Measurements from ENCODE around the gene CNOT11. TPM values are rescaled to one million over a fixed set of nuclear protein-coding genes. Genes with fewer than 3 reads are reported as not detected.

The CNOT11 gene
- total and polyA plus RNA-seq, 2 experiments from 2014 or later: 22.6 to 33.3 TPM

DNA sequence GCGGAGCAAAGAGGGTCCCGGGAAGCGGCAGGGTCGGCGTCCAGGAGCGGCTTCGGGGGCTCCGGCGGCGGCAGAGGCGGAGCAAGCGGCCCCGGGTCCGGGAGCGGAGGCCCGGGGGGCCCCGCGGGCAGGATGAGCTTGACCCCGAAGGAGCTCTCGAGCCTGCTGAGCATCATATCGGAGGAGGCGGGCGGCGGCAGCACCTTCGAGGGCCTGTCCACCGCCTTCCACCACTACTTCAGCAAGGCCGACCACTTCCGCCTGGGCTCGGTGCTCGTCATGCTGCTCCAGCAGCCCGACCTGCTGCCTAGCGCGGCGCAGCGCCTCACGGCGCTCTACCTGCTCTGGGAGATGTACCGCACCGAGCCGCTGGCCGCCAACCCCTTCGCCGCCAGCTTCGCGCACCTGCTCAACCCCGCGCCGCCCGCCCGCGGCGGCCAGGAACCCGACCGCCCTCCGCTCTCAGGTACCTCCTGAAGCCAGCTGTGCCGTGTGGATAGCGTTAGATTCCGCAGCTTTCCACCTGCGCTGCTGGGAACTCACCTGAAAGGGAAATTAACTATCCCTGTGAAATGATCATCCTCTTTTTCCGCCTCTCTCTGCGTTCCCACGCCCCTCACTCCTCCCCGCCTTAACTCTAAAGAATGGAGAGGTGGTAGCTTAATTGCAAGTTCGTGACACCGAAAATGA, 472 bp downstream of the CNOT11 start:
- peaks cover 11% of the 10 kb centered on the region for H3K4me1 ChIP-seq (ENCODE audit: insufficient read depth)
- no peaks in the 10 kb centered on the region for H3K9me3 ChIP-seq (ENCODE audit: low read depth)
- H3K36me3 ChIP-seq (ENCODE audit: low read depth): no peaks in the 10 kb centered on the region
- peak overlapping the region; percentile 96 for H3K4me2 ChIP-seq (ENCODE audit: unreplicated experiment)
- peak; percentile 83 for DNase-seq
- no peaks in the 10 kb centered on the region for H4K20me1 ChIP-seq (ENCODE audit: insufficient read depth)
- H3K79me2 ChIP-seq (ENCODE audit: insufficient read depth): peaks cover 53% of the 10 kb centered on the region
- in situ Hi-C loops (cut with MboI): no loop called here
- no peaks in the 10 kb centered on the region for H3K27me3 ChIP-seq (replicated peaks; ENCODE audit: insufficient read depth)
- WGBS, 2 experiments (ENCODE audit: low coverage in 1 of 2, low lambda C conversion rate in 2 of 2, missing lambda C conversion rate in 2 of 2): 1% methylated on average over 37 to 59 of the region's 65 CpGs
- no peaks in the 10 kb centered on the region for H3K9me2 ChIP-seq (ENCODE audit: insufficient read depth)
- peak overlapping the region; percentile 83 for H2AFZ ChIP-seq
- H3F3A ChIP-seq (ENCODE audit: insufficient read depth): no peaks in the 10 kb centered on the region
- peak overlapping the region; percentile 90 for H3K4me3 ChIP-seq
- H3K27ac ChIP-seq: peak overlapping the region; percentile 68
- TF ChIP-seq EZH2 (IDR thresholded peaks at IDR 0.05; ENCODE audit: insufficient read depth, poor library complexity, severe bottlenecking) (no peak), EZH2phosphoT487 (IDR thresholded peaks at IDR 0.05; ENCODE audit: insufficient read depth, low read depth) (no peak)
- H3K9ac ChIP-seq: peak overlapping the region; percentile 90

DNA sequence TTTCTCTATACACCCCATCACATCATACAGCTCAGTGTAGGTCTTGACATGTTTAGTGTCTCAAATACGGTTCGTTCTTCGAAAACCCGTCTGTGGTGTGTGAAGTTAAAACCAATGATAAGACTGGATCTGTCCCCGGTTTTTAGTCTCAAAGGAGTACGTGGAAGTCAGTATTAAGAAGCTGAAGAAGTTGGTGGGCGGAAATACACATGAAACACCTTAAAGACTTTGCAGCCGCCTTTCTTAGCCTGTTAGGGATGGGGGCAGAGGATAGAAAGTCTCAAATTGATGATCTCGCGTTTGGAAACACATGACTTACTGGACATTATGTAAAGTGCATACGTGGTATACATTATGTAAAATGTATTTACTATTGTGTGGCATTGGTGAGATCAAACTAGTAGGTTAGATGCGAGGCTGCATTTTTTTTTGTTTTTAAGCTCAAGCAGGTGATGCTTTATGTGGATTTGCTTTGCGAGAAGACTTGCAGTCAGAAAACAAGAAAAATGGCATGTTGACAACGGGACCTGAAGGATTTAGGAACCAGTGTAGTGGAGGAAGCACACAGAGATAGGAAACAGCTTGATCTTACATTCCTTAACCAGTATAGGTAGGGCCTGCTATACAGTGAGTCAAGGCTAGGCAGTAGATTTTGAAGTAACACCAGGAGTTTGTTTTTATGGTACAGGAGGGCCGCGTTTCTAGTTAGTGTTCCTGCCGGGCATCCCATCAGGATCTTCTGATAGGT, 1.2 kb downstream of the CNOT11 start:
- Histone ChIP-seq H3K9ac (peak overlapping the region; percentile 90), H3K4me2 (ENCODE audit: unreplicated experiment) (peak overlapping the region; percentile 96), H3F3A (ENCODE audit: insufficient read depth) (no peaks in the 10 kb centered on the region; the same call in 1 of the 2 replicates), H2AFZ (peak overlapping the region; percentile 83), H3K4me3 (peak overlapping the region; percentile 90), H3K36me3 (ENCODE audit: low read depth) (peaks cover 5% of the 10 kb centered on the region; the same call in 1 of the 2 replicates), H3K9me3 (ENCODE audit: low read depth) (no peaks in the 10 kb centered on the region), H4K20me1 (ENCODE audit: insufficient read depth) (no peaks in the 10 kb centered on the region), H3K9me2 (ENCODE audit: insufficient read depth) (no peaks in the 10 kb centered on the region), H3K27ac (no peak overlapping the region), H3K79me2 (ENCODE audit: insufficient read depth) (peaks cover 59% of the 10 kb centered on the region), H3K4me1 (ENCODE audit: insufficient read depth) (peaks cover 11% of the 10 kb centered on the region), H3K27me3 (replicated peaks; ENCODE audit: insufficient read depth) (no peaks in the 10 kb centered on the region)
- in situ Hi-C loops (cut with MboI): no loop called here
- 32 to 35% methylated on average over 17 of the region's 17 CpGs for WGBS, 2 experiments (ENCODE audit: low coverage in 1 of 2, low lambda C conversion rate in 2 of 2, missing lambda C conversion rate in 2 of 2)
- TF ChIP-seq EZH2phosphoT487 (IDR thresholded peaks at IDR 0.05; ENCODE audit: insufficient read depth, low read depth) (no peak), EZH2 (IDR thresholded peaks at IDR 0.05; ENCODE audit: insufficient read depth, poor library complexity, severe bottlenecking) (no peak)
- DNase-seq: peak; percentile 30

DNA sequence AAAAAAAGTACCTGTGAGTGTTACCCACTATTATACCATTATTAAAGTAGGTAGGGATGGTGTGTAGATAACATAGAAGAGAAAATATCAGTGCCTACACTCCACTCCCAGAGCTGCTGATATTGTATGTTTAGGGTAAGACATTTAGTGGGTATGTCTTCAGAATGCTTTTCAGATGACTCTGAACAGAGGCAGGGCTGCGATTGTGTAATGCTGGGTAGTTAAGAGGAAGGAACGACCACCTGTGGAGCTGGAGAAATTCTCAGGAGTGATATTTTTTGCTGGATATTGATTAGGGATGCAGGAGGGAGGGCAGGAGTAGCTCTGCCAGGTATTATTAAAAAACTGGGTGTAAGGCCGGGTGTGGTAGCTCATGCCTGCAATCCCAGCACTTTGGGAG, 2.8 kb downstream of the CNOT11 start:
- H2AFZ ChIP-seq: no peak overlapping the region
- in situ Hi-C loops (cut with MboI): no loop called here
- no peaks in the 10 kb centered on the region for H3K9me2 ChIP-seq (ENCODE audit: insufficient read depth)
- peaks cover 11% of the 10 kb centered on the region for H3K4me1 ChIP-seq (ENCODE audit: insufficient read depth)
- no peaks in the 10 kb centered on the region for H3K27me3 ChIP-seq (replicated peaks; ENCODE audit: insufficient read depth)
- no peak overlapping the region for H3K4me2 ChIP-seq (ENCODE audit: unreplicated experiment)
- no peaks in the 10 kb centered on the region for H3K9me3 ChIP-seq (ENCODE audit: low read depth)
- H4K20me1 ChIP-seq (ENCODE audit: insufficient read depth): no peaks in the 10 kb centered on the region
- H3K9ac ChIP-seq: no peak overlapping the region
- H3K4me3 ChIP-seq: no peak overlapping the region
- 62 to 68% methylated on average over 3 of the region's 3 CpGs for WGBS, 2 experiments (ENCODE audit: low coverage in 1 of 2, low lambda C conversion rate in 2 of 2, missing lambda C conversion rate in 2 of 2)
- TF ChIP-seq EZH2phosphoT487 (IDR thresholded peaks at IDR 0.05; ENCODE audit: insufficient read depth, low read depth) (no peak), EZH2 (IDR thresholded peaks at IDR 0.05; ENCODE audit: insufficient read depth, poor library complexity, severe bottlenecking) (no peak)
- H3K27ac ChIP-seq: no peak overlapping the region
- H3F3A ChIP-seq (ENCODE audit: insufficient read depth): no peaks in the 10 kb centered on the region; the same call in 1 of the 2 replicates
- H3K36me3 ChIP-seq (ENCODE audit: low read depth): peaks cover 9% of the 10 kb centered on the region; the same call in 1 of the 2 replicates
- H3K79me2 ChIP-seq (ENCODE audit: insufficient read depth): peaks cover 73% of the 10 kb centered on the region
- peak; percentile 51 for DNase-seq

DNA sequence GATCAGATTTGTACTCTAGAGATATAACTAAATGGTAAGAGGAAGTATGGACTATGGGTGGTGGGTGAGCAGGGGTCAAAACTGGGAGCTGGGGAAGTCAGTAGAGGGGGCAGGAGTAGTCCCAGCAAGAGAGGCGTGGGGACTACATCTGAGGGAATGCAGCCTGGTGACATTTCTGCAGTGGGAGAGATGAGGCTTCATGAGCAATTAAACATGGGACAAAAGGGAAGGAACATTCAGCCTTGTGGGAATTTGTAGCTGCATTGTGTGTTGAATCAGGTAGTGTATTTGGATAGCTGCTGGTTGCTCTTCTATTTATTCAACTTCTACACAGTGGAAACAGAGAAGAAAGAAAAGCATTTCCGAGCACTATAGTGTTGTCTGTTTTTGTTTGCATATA, 3.6 kb downstream of the CNOT11 start:
- Histone ChIP-seq H3K27me3 (replicated peaks; ENCODE audit: insufficient read depth) (no peaks in the 10 kb centered on the region), H3K9ac (no peak overlapping the region), H3K79me2 (ENCODE audit: insufficient read depth) (peaks cover 81% of the 10 kb centered on the region), H3K4me2 (ENCODE audit: unreplicated experiment) (no peak overlapping the region), H2AFZ (no peak overlapping the region), H3K4me1 (ENCODE audit: insufficient read depth) (peaks cover 11% of the 10 kb centered on the region), H3F3A (ENCODE audit: insufficient read depth) (peaks cover 4% of the 10 kb centered on the region; the same call in 1 of the 2 replicates), H3K36me3 (ENCODE audit: low read depth) (peaks cover 9% of the 10 kb centered on the region; the same call in 1 of the 2 replicates), H3K9me2 (ENCODE audit: insufficient read depth) (no peaks in the 10 kb centered on the region), H3K4me3 (no peak overlapping the region), H3K27ac (no peak overlapping the region), H3K9me3 (ENCODE audit: low read depth) (no peaks in the 10 kb centered on the region), H4K20me1 (ENCODE audit: insufficient read depth) (no peaks in the 10 kb centered on the region)
- TF ChIP-seq EZH2 (IDR thresholded peaks at IDR 0.05; ENCODE audit: insufficient read depth, poor library complexity, severe bottlenecking) (no peak), EZH2phosphoT487 (IDR thresholded peaks at IDR 0.05; ENCODE audit: insufficient read depth, low read depth) (no peak)
- in situ Hi-C loops (cut with MboI): no loop called here
- no peak for DNase-seq
- 90 to 100% methylated on average over 2 of the region's 2 CpGs for WGBS, 2 experiments (ENCODE audit: low coverage in 1 of 2, low lambda C conversion rate in 2 of 2, missing lambda C conversion rate in 2 of 2)
